NT2/D1 (cell line): ENCODE measurements around the gene SUV39H2.
"Not testable (repeated sequence)": the region's sequence is repeated elsewhere in the genome, so short reads cannot be mapped to it uniquely, and the experiment has no call there.

ENCODE experiments used
- SUZ12 ChIP-seq: IDR thresholded peaks from 2 replicates; pipeline ENCODE4 v1.6.1; 2011; ENCODE audit not compliant: insufficient read length, insufficient read depth; ENCODE audit errors: extremely low read depth
- YY1 ChIP-seq: IDR thresholded peaks from 2 replicates; pipeline ENCODE4 v1.6.1; 2011; ENCODE audit not compliant: insufficient read length, insufficient read depth
- ZNF274 ChIP-seq: IDR thresholded peaks from 2 replicates; pipeline ENCODE4 v1.6.1; 2011; ENCODE audit warnings: mild to moderate bottlenecking, low read depth, low read length

DNA sequence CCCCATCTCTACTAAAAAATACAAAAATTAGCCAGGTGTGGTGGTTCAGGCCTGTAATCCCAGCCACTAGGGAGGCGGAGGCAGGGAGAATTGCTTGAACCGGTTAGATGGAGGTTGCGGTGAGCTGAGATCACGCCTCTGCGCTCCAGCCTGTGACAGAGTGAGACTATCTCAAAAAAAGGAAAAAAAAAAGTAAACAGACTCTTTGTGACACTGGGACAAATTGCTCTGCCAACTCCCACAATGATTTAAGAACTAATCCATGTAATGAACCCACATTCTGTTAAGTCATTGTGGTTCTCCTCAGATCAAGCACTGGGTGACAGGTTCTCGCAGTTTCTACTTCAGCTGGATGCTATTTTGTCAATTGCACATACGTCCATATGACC is 64.3 kb downstream of the SUV39H2 start:
- not testable (repeated sequence) for TF ChIP-seq ZNF274, YY1, SUZ12
